HepG2 (cell line): ENCODE results near the gene ATG16L1.

Source experiments
- ARID3A ChIP-seq: IDR thresholded peaks from 2 replicates; pipeline ENCODE4 v1.6.1; 2012; ENCODE audit warnings: low read depth, low read length, improper control_type of control experiment
- ATF7 ChIP-seq, 2 experiments: fragments of 450-650 bp in 1 of 2; sonication (generic) in 1 of 2; formaldehyde crosslinking in 1 of 2; IDR thresholded peaks; 2 replicates each; pipeline versions ENCODE4 v1.4.0 to v1.6.1; 2016 to 2020; ENCODE audit warnings: antibody characterized with exemption in 1 of 2, mild to moderate bottlenecking in 1 of 2, missing genetic modification reagents in 1 of 2
- CBX2 ChIP-seq, 2 experiments: fragments of 200-600 bp in 1 of 2; sonication (generic); formaldehyde crosslinking in 1 of 2; IDR thresholded peaks; 2 replicates each; pipeline versions ENCODE4 v1.7.0 to v1.8.1; 2018 to 2022; ENCODE audit warnings: low read depth in 2 of 2, low read length in 1 of 2, mild to moderate bottlenecking in 1 of 2, missing genetic modification reagents in 1 of 2
- FOXA3 ChIP-seq: IDR thresholded peaks from 2 replicates; pipeline ENCODE4 v1.6.1; 2016; ENCODE audit warnings: missing genetic modification reagents, missing compliant biosample characterization
- REST ChIP-seq, 2 experiments: IDR thresholded peaks; 2 replicates each; pipeline ENCODE4 v1.6.1; 2011 to 2012; ENCODE audit warnings: low read length in 2 of 2, borderline replicate concordance in 1 of 2, low read depth in 1 of 2, mild to moderate bottlenecking in 1 of 2, moderate library complexity in 1 of 2
- RORA ChIP-seq: sonication (generic); formaldehyde crosslinking; IDR thresholded peaks from 2 replicates; pipeline ENCODE4 v1.5.0; 2020; ENCODE audit warnings: mild to moderate bottlenecking, missing genetic modification reagents, moderate library complexity

- TF ChIP-seq ATF7 (IDR thresholded peaks at IDR 0.05) (no peak), ATF7 (CRISPR knock-in tag; IDR thresholded peaks at IDR 0.05) (no peak), ARID3A (no peak), RORA (no peak), FOXA3 (CRISPR knock-in tag) (no peak), CBX2 (IDR thresholded peaks at IDR 0.05; ENCODE audit: low read depth, low read length) (no peak), CBX2 (CRISPR knock-in tag; IDR thresholded peaks at IDR 0.05; ENCODE audit: low read depth) (no peak), REST (IDR thresholded peaks at IDR 0.05; ENCODE audit: borderline replicate concordance in 1 of 2, low read depth in 1 of 2, low read length in 2 of 2) (no peak)
These were observed 23.1 kb upstream of the ATG16L1 start for GRCh38 chr2:233228376-233228775.
